ENCODE measurements around the gene PSD. TPM values are rescaled to one million over a fixed set of nuclear protein-coding genes. Genes with fewer than 3 reads are reported as not detected.

The PSD gene
- polyA plus RNA-seq, 1 experiment, result 1.8 TPM

DNA sequence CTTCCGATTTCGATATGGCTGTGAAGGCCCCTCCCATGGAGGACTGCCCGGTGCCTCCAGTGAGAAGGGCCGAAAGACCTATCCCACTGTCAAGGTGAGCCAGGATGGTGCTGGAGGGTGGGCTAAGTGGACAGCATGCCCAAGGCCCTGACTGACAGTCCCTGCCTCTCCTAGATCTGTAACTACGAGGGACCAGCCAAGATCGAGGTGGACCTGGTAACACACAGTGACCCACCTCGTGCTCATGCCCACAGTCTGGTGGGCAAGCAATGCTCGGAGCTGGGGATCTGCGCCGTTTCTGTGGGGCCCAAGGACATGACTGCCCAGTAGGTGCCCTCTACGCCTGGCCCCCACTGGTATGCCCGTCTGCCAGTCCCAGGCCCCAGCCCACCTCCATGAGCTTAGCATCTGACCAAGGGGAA, 21.8 kb downstream of the PSD start:
- Histone ChIP-seq H3K36me3 (ENCODE audit: control insufficient read depth, insufficient read depth, low read length) (peaks cover 16% of the 10 kb centered on the region), H3K4me3 (ENCODE audit: low read depth, low read length) (no peak overlapping the region), H3K27me3 (ENCODE audit: control insufficient read depth, insufficient read depth, low read length) (no peaks in the 10 kb centered on the region)
- TF ChIP-seq, protein P1, sequence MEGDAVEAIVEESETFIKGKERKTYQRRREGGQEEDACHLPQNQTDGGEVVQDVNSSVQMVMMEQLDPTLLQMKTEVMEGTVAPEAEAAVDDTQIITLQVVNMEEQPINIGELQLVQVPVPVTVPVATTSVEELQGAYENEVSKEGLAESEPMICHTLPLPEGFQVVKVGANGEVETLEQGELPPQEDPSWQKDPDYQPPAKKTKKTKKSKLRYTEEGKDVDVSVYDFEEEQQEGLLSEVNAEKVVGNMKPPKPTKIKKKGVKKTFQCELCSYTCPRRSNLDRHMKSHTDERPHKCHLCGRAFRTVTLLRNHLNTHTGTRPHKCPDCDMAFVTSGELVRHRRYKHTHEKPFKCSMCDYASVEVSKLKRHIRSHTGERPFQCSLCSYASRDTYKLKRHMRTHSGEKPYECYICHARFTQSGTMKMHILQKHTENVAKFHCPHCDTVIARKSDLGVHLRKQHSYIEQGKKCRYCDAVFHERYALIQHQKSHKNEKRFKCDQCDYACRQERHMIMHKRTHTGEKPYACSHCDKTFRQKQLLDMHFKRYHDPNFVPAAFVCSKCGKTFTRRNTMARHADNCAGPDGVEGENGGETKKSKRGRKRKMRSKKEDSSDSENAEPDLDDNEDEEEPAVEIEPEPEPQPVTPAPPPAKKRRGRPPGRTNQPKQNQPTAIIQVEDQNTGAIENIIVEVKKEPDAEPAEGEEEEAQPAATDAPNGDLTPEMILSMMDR (IDR thresholded peaks at IDR 0.05; ENCODE audit: insufficient read depth, low read depth, low read length), result no peak
- POLR2A ChIA-PET, result no interaction called here
- DNase-seq (ENCODE audit: low read depth), result no peak
- CTCF ChIA-PET, result interaction anchor here (2.7 to 15.2 kb wide), 5 partner anchors 15 to 227 kb away, joined by 12 to 222 read pairs (median 38); partner anchors contain the start of gene FBXL15

DNA sequence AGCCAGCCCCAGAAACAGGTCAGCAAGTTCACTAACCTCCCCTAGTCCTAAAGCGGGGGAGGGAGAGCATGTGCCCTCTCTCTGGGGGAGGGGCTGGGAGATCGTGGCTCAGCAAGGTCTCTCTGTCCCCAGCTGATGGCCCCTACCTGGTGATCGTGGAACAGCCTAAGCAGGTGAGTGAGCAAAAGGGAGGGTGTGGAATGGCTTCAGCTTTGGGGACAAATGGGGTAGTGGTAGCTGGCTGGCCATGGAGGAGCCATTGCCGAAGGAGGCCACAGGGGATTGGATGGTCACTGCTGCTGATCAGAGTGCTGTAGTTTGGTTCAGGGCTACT, 22.3 kb downstream of the PSD start:
- no peaks in the 10 kb centered on the region for H3K27me3 ChIP-seq (ENCODE audit: control insufficient read depth, insufficient read depth, low read length)
- ChIA-PET POLR2A (no interaction called here), CTCF (interaction anchor here (1.0 to 15.2 kb wide), 5 partner anchors 12 to 230 kb away, joined by 3 to 222 read pairs (median 41); partner anchors contain the start of gene FBXL15)
- H3K4me3 ChIP-seq (ENCODE audit: low read depth, low read length), result peak overlapping the region; percentile 79
- TF ChIP-seq, protein P1 (IDR thresholded peaks at IDR 0.05; ENCODE audit: insufficient read depth, low read depth, low read length), result no peak
- no peak for DNase-seq (ENCODE audit: low read depth)
- H3K36me3 ChIP-seq (ENCODE audit: control insufficient read depth, insufficient read depth, low read length), result peaks cover 14% of the 10 kb centered on the region

DNA sequence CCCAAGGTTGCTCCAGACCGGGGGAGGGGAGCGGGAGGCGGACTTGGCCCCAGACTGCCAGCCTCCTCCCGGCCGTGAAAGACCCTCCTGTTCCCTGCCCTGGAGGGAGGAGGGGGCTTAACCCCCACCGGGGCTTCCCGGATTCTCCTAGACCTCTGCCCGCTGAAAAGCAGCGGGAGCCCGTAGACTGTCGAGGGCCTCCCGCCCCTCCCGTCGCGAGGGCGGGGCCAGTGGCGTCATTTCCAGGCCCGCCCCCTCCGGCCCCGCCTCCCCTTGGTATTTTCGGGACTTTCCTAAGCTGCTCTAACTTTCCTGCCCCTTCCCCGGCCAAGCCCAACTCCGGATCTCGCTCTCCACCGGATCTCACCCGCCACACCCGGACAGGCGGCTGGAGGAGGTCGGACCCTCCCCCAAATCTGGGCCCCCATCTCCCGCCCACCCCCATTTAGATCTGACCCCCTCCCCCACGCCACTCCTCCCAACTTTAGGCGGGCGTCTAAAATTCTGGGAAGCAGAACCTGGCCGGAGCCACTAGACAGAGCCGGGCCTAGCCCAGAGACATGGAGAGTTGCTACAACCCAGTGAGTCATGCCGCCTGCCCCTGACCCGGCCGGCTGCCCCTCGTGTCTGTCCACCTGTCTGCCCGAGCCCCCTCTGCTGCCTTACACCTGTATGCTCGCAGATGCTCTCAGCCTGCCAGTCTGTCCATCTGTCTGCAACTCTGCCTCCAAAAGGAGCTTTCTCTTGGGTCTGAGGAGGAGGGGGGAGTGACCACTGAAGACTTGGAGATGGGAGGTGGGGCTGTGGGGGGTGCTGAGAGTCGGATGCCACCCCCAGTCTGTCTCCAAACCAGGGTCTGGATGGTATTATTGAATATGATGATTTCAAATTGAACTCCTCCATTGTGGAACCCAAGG, 22.9 kb downstream of the PSD start, which contains the start of gene NFKB2:
TSS of gene NFKB2 (plus strand) at position 306 of the 917 bp plus-strand sequence. CDS start at position 561, 255 bp downstream.
- CTCF ChIA-PET, result interaction anchor here (0.6 to 15.2 kb wide), 13 partner anchors 7 to 229 kb away, joined by 3 to 222 read pairs (median 14); partner anchors contain the start of genes ELOVL3 and FBXL15
- TF ChIP-seq, protein P1 (IDR thresholded peaks at IDR 0.05; ENCODE audit: insufficient read depth, low read depth, low read length), result no peak
- no peak for DNase-seq (ENCODE audit: low read depth)

DNA sequence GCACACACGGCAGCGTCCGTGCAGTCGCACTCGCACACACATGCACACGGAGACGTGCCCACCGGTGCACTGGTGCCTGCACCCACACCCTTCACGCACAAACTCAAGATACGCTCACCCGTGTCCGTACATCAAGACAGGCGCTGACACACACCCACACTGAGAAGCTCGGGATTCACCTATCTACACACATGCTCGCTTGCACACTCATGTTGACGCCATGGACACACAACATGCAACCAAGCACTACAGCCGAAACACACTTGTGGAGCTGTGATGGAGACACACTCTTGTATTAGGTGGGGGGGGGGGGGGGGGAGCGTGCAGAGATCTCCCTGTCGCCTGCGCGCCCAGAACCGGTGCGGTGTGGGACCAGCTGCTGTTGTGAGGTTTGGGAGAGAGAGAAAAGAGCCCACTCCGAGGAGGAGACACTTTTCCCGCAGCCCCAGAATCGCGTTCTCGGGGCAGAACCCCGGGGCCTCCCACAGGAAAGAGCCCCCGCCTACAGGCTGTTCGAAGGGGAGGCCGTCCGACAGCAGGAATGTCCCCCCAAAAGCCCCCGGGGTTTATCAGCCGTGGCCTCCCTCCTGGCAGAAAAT, 23.7 kb downstream of the PSD start:
- ChIA-PET CTCF (interaction anchor here (0.8 to 15.2 kb wide), 15 partner anchors 8 to 223 kb away, joined by 3 to 222 read pairs (median 9); partner anchors contain the start of genes ELOVL3 and FBXL15), POLR2A (interaction anchor here (0.6 kb wide), 1 partner anchor 21 kb away, joined by 3 read pairs; no protein-coding TSS in a partner anchor)
- TF ChIP-seq, protein P1 (IDR thresholded peaks at IDR 0.05; ENCODE audit: insufficient read depth, low read depth, low read length), result no peak
- Histone ChIP-seq H3K36me3 (ENCODE audit: control insufficient read depth, insufficient read depth, low read length) (peaks cover 10% of the 10 kb centered on the region), H3K4me3 (ENCODE audit: low read depth, low read length) (peak overlapping the region; percentile 79), H3K27me3 (ENCODE audit: control insufficient read depth, insufficient read depth, low read length) (no peaks in the 10 kb centered on the region)
- no peak for DNase-seq (ENCODE audit: low read depth)

More for the DNA sequence above, 22.9 kb downstream of the PSD start, which contains the start of gene NFKB2:
- H3K27me3 ChIP-seq (ENCODE audit: control insufficient read depth, insufficient read depth, low read length), result no peaks in the 10 kb centered on the region
- peaks cover 14% of the 10 kb centered on the region for H3K36me3 ChIP-seq (ENCODE audit: control insufficient read depth, insufficient read depth, low read length)
- POLR2A ChIA-PET, result interaction anchor here (0.5 to 0.7 kb wide), 3 partner anchors 26 to 188 kb away, joined by 3 to 8 read pairs (median 3); no protein-coding TSS in a partner anchor
- peak within 1 kb of the TSS; percentile 79 for H3K4me3 ChIP-seq (ENCODE audit: low read depth, low read length)

Data from BJ (cell line).